Right cardiac atrium (tissue), 5 donors: ENCODE data around the gene STARD7. TPM values are rescaled to one million over a fixed set of nuclear protein-coding genes. Genes with fewer than 3 reads are reported as not detected.
A peak's percentile ranks its signal among the peaks of the same experiment; 100 is the strongest.
"Not testable (repeated sequence)": the region's sequence is repeated elsewhere in the genome, so short reads cannot be mapped to it uniquely, and the experiment has no call there.

ENCODE experiments used
- ATAC-seq, 2 donors: fragments of 200-7000 bp; cut with Tn5 transposase; one replicate each; pipeline versions ENCODE4 v1.8.0 to v1.9.1; 2020; ENCODE audit warnings: moderate library complexity in 2 of 2, mild to moderate bottlenecking in 1 of 2
- DNase-seq, 3 donors: peaks; one replicate each; pipeline ENCODE4 v3.0.0-alpha.2; 2020
- H3K27ac ChIP-seq: one replicate; pipeline ENCODE4 v1.5.1; 2013; ENCODE audit warnings: mild to moderate bottlenecking, low read length, control low read depth, moderate library complexity
- H3K27me3 ChIP-seq: one replicate; pipeline ENCODE4 v1.6.1; 2013; ENCODE audit not compliant: control insufficient read depth, insufficient read depth
- H3K4me1 ChIP-seq: one replicate; pipeline ENCODE4 v1.6.1; 2013; ENCODE audit warnings: low read length; ENCODE audit not compliant: control insufficient read depth, insufficient read depth
- H3K4me3 ChIP-seq: one replicate; pipeline ENCODE4 v1.5.1; 2013; ENCODE audit warnings: low read length, control low read depth
- H3K9me3 ChIP-seq: one replicate; pipeline ENCODE4 v1.6.1; 2013; ENCODE audit warnings: low read length; ENCODE audit not compliant: control insufficient read depth
- WGBS: extraction: QIAGEN DNeasy Blood & Tissue Kit; methylation state at CpG from one replicate; pipeline ENCODE4 v1.1.7; 2013; 5-methylcytosine and 5-hydroxymethylcytosine counted together
- intact Hi-C, 4 donors: fragments of 100-400 bp; cut with DNase I; formaldehyde crosslinking; loops; one replicate each; pipeline versions ENCODE4 v1.11.0 to v1.14.0; 2022 to 2023
- long read RNA-seq, 4 donors: library from polyadenylated mRNA; unstranded; transcript quantifications; one replicate each; pipeline ENCODE4 v2.0.0, GENCODE V29; 2020 to 2021
- polyA plus RNA-seq: library from polyadenylated mRNA; stranded (reverse); fragments of 200-250 nt; gene quantifications from one replicate; pipeline ENCODE4 v1.2.3, GENCODE V29; 2013
- total RNA-seq, 4 donors: library from RNA; stranded (reverse); fragmentation: NEBNext Ultra II Directional; extraction: Animal tissue kit (Norgen Biotek cat#: 25700); gene quantifications; one replicate each; pipeline ENCODE4 v1.2.1, GENCODE V29; 2021
- donor health status: healthy with polysubstance abuse.
- donor health status: DM: no; HTN: yes; CAD: no.
- donor health status: DM: no; HTN: no; CAD: no.
- donor health status: DM: no; HTN: yes; CAD: no; lungs with severe emphysema.
- donor health status: DM: yes; HTN: yes; CAD: no.

STARD7 gene
- total RNA-seq (100 to 1,000 TPM; 142 to 184 (median 156) TPM), polyA plus RNA-seq (61.9 TPM)
- long read RNA-seq, donor 1, transcript STARD7-201 (8 exons, 3,368 nt) = major isoform, 670 of 707 reads
- long read RNA-seq, donor 1, partial matches to known transcripts = 8 of 707 reads
- long read RNA-seq, donor 1, other reads (novel, unspliced or antisense) = 29 of 707 reads
- long read RNA-seq, donor 2, transcript STARD7-201 (8 exons, 3,368 nt) = major isoform, 394 of 414 reads
- long read RNA-seq, donor 2, partial matches to known transcripts = 11 of 414 reads
- long read RNA-seq, donor 2, other reads (novel, unspliced or antisense) = 9 of 414 reads
- long read RNA-seq, donor 3, transcript STARD7-201 (8 exons, 3,368 nt) = major isoform, 503 of 598 reads
- long read RNA-seq, donor 3, partial matches to known transcripts = 27 of 598 reads
- long read RNA-seq, donor 3, other reads (novel, unspliced or antisense) = 68 of 598 reads
- long read RNA-seq, donor 4, transcript STARD7-201 (8 exons, 3,368 nt) = major isoform, 284 of 307 reads
- long read RNA-seq, donor 4, partial matches to known transcripts = 2 of 307 reads
- long read RNA-seq, donor 4, other reads (novel, unspliced or antisense) = 21 of 307 reads

- DNase-seq = peak; percentile 99 to 100 (median 100)
- Histone ChIP-seq H3K4me3 (peak within 1 kb of the TSS; percentile 72), H3K27me3 (no peaks in the 10 kb centered on the region), H3K4me1 (peaks cover 12% of the 10 kb centered on the region), H3K27ac (peak within 1 kb of the TSS; percentile 91), H3K9me3 (no peaks in the 10 kb centered on the region)
- intact Hi-C loops = loop anchor here in 3 of 4 donors (5.0 kb wide), 2 partner anchors 44 to 54 kb away; no protein-coding TSS in a partner anchor
- WGBS = under 1% methylated on average over 100 of the region's 100 CpGs
- peak; percentile 98 for ATAC-seq
Observed at GRCh38 chr2:96208143-96209010, at the start of gene STARD7. Gene STARD7, minus strand, starts transcription at chr2:96208827. Its CDS starts 393 bp downstream, at chr2:96208434.

GRCh38 chr2:96257744-96258143 lies 49.1 kb upstream of the STARD7 start:
- H3K27me3 ChIP-seq, intact Hi-C loops, H3K4me3 ChIP-seq, H3K9me3 ChIP-seq, DNase-seq: not testable (repeated sequence)
- 63% methylated on average over 3 of the region's 3 CpGs for WGBS
- Histone ChIP-seq H3K27ac (peak overlapping the region; percentile 88), H3K4me1 (peaks cover 42% of the 10 kb centered on the region)
- ATAC-seq = peak in 1 of 2 donors; percentile 9

- intact Hi-C loops = no loop called here
- peaks cover 45% of the 10 kb centered on the region for H3K4me1 ChIP-seq
- ATAC-seq (no peak), DNase-seq (no peak)
- 58% methylated on average over 6 of the region's 6 CpGs for WGBS
- H3K27ac ChIP-seq = peak overlapping the region; percentile 55
- no peak overlapping the region for H3K4me3 ChIP-seq
- H3K27me3 ChIP-seq = no peaks in the 10 kb centered on the region
- no peaks in the 10 kb centered on the region for H3K9me3 ChIP-seq
Observed at GRCh38 chr2:96256611-96257113, 48.0 kb upstream of the STARD7 start.

- WGBS = 51% methylated on average over 11 of the region's 11 CpGs
- intact Hi-C loops = loop anchor here in 1 of 4 donors (5.0 kb wide), 1 partner anchor 47 kb away; the partner anchor contains the start of gene STARD7
- no peak overlapping the region for H3K4me3 ChIP-seq
- no peaks in the 10 kb centered on the region for H3K27me3 ChIP-seq
- H3K9me3 ChIP-seq = no peaks in the 10 kb centered on the region
- ATAC-seq (peak; percentile 20 to 53), DNase-seq (peak; percentile 54 to 77 (median 74))
- H3K4me1 ChIP-seq = peaks cover 34% of the 10 kb centered on the region
- peak overlapping the region; percentile 81 for H3K27ac ChIP-seq
Observed at GRCh38 chr2:96254571-96254970, 45.9 kb upstream of the STARD7 start.

- intact Hi-C loops = loop anchor here in 1 of 4 donors (5.0 kb wide), 1 partner anchor 46 kb away; the partner anchor contains the start of gene STARD7
- Histone ChIP-seq H3K27ac (peak overlapping the region; percentile 63), H3K9me3 (no peaks in the 10 kb centered on the region), H3K4me1 (peaks cover 22% of the 10 kb centered on the region), H3K4me3 (no peak overlapping the region), H3K27me3 (no peaks in the 10 kb centered on the region)
- no peak for DNase-seq
- 80% methylated on average over 7 of the region's 7 CpGs for WGBS
- ATAC-seq = no peak
Observed at GRCh38 chr2:96253006-96253405, 44.4 kb upstream of the STARD7 start.

- Histone ChIP-seq H3K4me1 (peaks cover 20% of the 10 kb centered on the region), H3K27me3 (no peaks in the 10 kb centered on the region), H3K27ac (peak overlapping the region; percentile 78), H3K9me3 (no peaks in the 10 kb centered on the region), H3K4me3 (no peak overlapping the region)
- peak; percentile 1 to 12 for ATAC-seq
- no peak for DNase-seq
- WGBS = 82% methylated on average over 8 of the region's 8 CpGs
- intact Hi-C loops = loop anchor here in 1 of 4 donors (5.0 kb wide), 1 partner anchor 45 kb away; the partner anchor contains the start of gene STARD7
Observed at GRCh38 chr2:96252526-96252925, 43.9 kb upstream of the STARD7 start.

GRCh38 chr2:96251721-96252292 lies 43.2 kb upstream of the STARD7 start:
- no peak overlapping the region for H3K4me3 ChIP-seq
- H3K27me3 ChIP-seq = no peaks in the 10 kb centered on the region
- H3K4me1 ChIP-seq = peaks cover 18% of the 10 kb centered on the region
- peak; percentile 72 to 77 for ATAC-seq
- H3K9me3 ChIP-seq = no peaks in the 10 kb centered on the region
- peak; percentile 82 to 89 (median 82) for DNase-seq
- H3K27ac ChIP-seq = peak overlapping the region; percentile 78
- WGBS = 47% methylated on average over 6 of the region's 6 CpGs
- intact Hi-C loops = loop anchor here in 1 of 4 donors (5.0 kb wide), 1 partner anchor 45 kb away; the partner anchor contains the start of gene STARD7

- WGBS = 80% methylated on average over 6 of the region's 6 CpGs
- ATAC-seq = no peak
- no peaks in the 10 kb centered on the region for H3K9me3 ChIP-seq
- no peak for DNase-seq
- peaks cover 19% of the 10 kb centered on the region for H3K4me1 ChIP-seq
- intact Hi-C loops = loop anchor here in 1 of 4 donors (5.0 kb wide), 1 partner anchor 43 kb away; the partner anchor contains the start of gene STARD7
- no peaks in the 10 kb centered on the region for H3K27me3 ChIP-seq
- H3K4me3 ChIP-seq = no peak overlapping the region
- H3K27ac ChIP-seq = no peak overlapping the region
Observed at GRCh38 chr2:96250188-96250587, 41.6 kb upstream of the STARD7 start.

- 78% methylated on average over 9 of the region's 9 CpGs for WGBS
- Histone ChIP-seq H3K4me1 (peaks cover 16% of the 10 kb centered on the region), H3K9me3 (no peaks in the 10 kb centered on the region), H3K4me3 (no peak overlapping the region), H3K27me3 (no peaks in the 10 kb centered on the region), H3K27ac (no peak overlapping the region)
- no peak for ATAC-seq
- no peak for DNase-seq
- intact Hi-C loops = loop anchor here in 1 of 4 donors (5.0 kb wide), 1 partner anchor 42 kb away; the partner anchor contains the start of gene STARD7
Observed at GRCh38 chr2:96249654-96250053, 41.0 kb upstream of the STARD7 start.

- no peaks in the 10 kb centered on the region for H3K9me3 ChIP-seq
- H3K27ac ChIP-seq = no peak overlapping the region
- H3K27me3 ChIP-seq = no peaks in the 10 kb centered on the region
- ATAC-seq (no peak), DNase-seq (no peak)
- 94% methylated on average over 4 of the region's 4 CpGs for WGBS
- peaks cover 9% of the 10 kb centered on the region for H3K4me1 ChIP-seq
- H3K4me3 ChIP-seq = no peak overlapping the region
- intact Hi-C loops = no loop called here
Observed at GRCh38 chr2:96248624-96249023, 40.0 kb upstream of the STARD7 start.
